CD14-positive monocyte (primary cell): ENCODE results near the gene KLHL7. TPM values are rescaled to one million over a fixed set of nuclear protein-coding genes. Genes with fewer than 3 reads are reported as not detected.
"Not testable (repeated sequence)": the region's sequence is repeated elsewhere in the genome, so short reads cannot be mapped to it uniquely, and the experiment has no call there.

ENCODE experiments used
- DNase-seq, 3 donors: peaks; one replicate each; pipeline ENCODE4 v3.0.0-alpha.2; 2011 to 2022
- H2AFZ ChIP-seq: 2 replicates; pipeline ENCODE4 v1.6.0; 2012; ENCODE audit warnings: mild to moderate bottlenecking, low read depth, low read length, inconsistent platforms; ENCODE audit not compliant: insufficient read depth, poor library complexity, severe bottlenecking
- H3K27ac ChIP-seq, 2 donors: 1 replicate in 1 of 2; 2 replicates in 1 of 2; pipeline ENCODE4 v1.5.1; 2012 to 2013; ENCODE audit warnings: low read length in 2 of 2, control low read depth in 1 of 2, inconsistent platforms in 1 of 2, low read depth in 1 of 2, mild to moderate bottlenecking in 1 of 2
- H3K27me3 ChIP-seq, 2 donors: one replicate each; pipeline versions ENCODE4 v1.6.0 to v1.6.1; 2011 to 2013; ENCODE audit warnings: low read length in 2 of 2; ENCODE audit not compliant: control insufficient read depth in 2 of 2, insufficient read depth in 2 of 2
- H3K36me3 ChIP-seq, 2 donors: replicated peaks in 1 of 2; 1 replicate in 1 of 2; 2 replicates in 1 of 2; pipeline versions ENCODE4 v1.5.1 to v1.6.1; 2012 to 2013; ENCODE audit warnings: low read length in 2 of 2, control low read depth in 1 of 2, inconsistent platforms in 1 of 2, mild to moderate bottlenecking in 1 of 2; ENCODE audit not compliant: insufficient read depth in 2 of 2, control insufficient read depth in 1 of 2
- H3K4me1 ChIP-seq, 2 donors: 1 replicate in 1 of 2; 2 replicates in 1 of 2; pipeline versions ENCODE4 v1.5.1 to v1.6.1; 2012 to 2013; ENCODE audit warnings: low read length in 2 of 2, control low read depth in 1 of 2, inconsistent platforms in 1 of 2, mild to moderate bottlenecking in 1 of 2, moderate library complexity in 1 of 2; ENCODE audit not compliant: insufficient read depth in 2 of 2, control insufficient read depth in 1 of 2
- H3K4me2 ChIP-seq: replicated peaks from 2 replicates; pipeline ENCODE3; 2012; ENCODE audit warnings: low read length, moderate library complexity, mild to moderate bottlenecking; ENCODE audit not compliant: poor library complexity, severe bottlenecking; ENCODE audit errors: extremely low read depth
- H3K4me3 ChIP-seq, 3 experiments: fragments of 200-600 bp in 1 of 3; sonication (generic) in 1 of 3; replicated peaks in 1 of 3; 1 replicate in 2 of 3; 2 replicates in 1 of 3; pipeline ENCODE4 v1.5.1; 2011 to 2013; ENCODE audit warnings: low read length in 3 of 3, mild to moderate bottlenecking in 3 of 3, control low read depth in 2 of 3, low read depth in 2 of 3, inconsistent platforms in 1 of 3, moderate library complexity in 1 of 3
- H3K79me2 ChIP-seq: 2 replicates; pipeline ENCODE4 v1.6.0; 2012; ENCODE audit warnings: mild to moderate bottlenecking, control low read depth, inconsistent platforms, low read length, moderate library complexity; ENCODE audit not compliant: insufficient read depth
- H3K9ac ChIP-seq: 2 replicates; pipeline ENCODE4 v1.6.0; 2017; ENCODE audit warnings: low read length, mild to moderate bottlenecking; ENCODE audit not compliant: insufficient read depth, poor library complexity, severe bottlenecking
- H3K9me3 ChIP-seq, 2 donors: replicated peaks in 1 of 2; 1 replicate in 1 of 2; 2 replicates in 1 of 2; pipeline versions ENCODE4 v1.5.1 to v1.6.1; 2012 to 2013; ENCODE audit warnings: low read length in 2 of 2, control low read depth in 1 of 2; ENCODE audit not compliant: control insufficient read depth in 1 of 2, insufficient read depth in 1 of 2
- H4K20me1 ChIP-seq: 2 replicates; pipeline ENCODE4 v1.6.0; 2012; ENCODE audit warnings: mild to moderate bottlenecking, low read length, control low read depth, moderate library complexity; ENCODE audit not compliant: insufficient read depth
- H3K27ac Mint-ChIP-seq, 7 donors: one replicate each; pipeline ENCODE4 v1.8.0; 2020; ENCODE audit warnings: mild to moderate bottlenecking in 7 of 7, mixed read lengths in 7 of 7, moderate library complexity in 6 of 7, inconsistent platforms in 2 of 7
- H3K27me3 Mint-ChIP-seq, 3 donors: one replicate each; pipeline ENCODE4 v1.8.0; 2021 to 2022; ENCODE audit warnings: low read depth in 3 of 3, mild to moderate bottlenecking in 3 of 3, mixed read lengths in 3 of 3, moderate library complexity in 3 of 3, inconsistent platforms in 1 of 3
- H3K36me3 Mint-ChIP-seq, 2 donors: one replicate each; pipeline ENCODE4 v1.8.0; 2020; ENCODE audit warnings: mixed read lengths in 2 of 2, inconsistent platforms in 1 of 2, mild to moderate bottlenecking in 1 of 2
- H3K4me1 Mint-ChIP-seq: one replicate; pipeline ENCODE4 v1.8.0; 2020; ENCODE audit warnings: mild to moderate bottlenecking, mixed read lengths
- H3K4me3 Mint-ChIP-seq, 2 donors: one replicate each; pipeline ENCODE4 v1.8.0; 2020; ENCODE audit warnings: mild to moderate bottlenecking in 2 of 2, mixed read lengths in 2 of 2, moderate library complexity in 1 of 2
- H3K9me3 Mint-ChIP-seq, 7 donors: one replicate each; pipeline ENCODE4 v1.8.0; 2020 to 2022; ENCODE audit warnings: mixed read lengths in 7 of 7, mild to moderate bottlenecking in 6 of 7, moderate library complexity in 6 of 7, inconsistent platforms in 2 of 7
- CTCF ChIP-seq: fragments of 200-600 bp; IDR thresholded peaks from one replicate; pipeline ENCODE4 v1.8.0; 2022; ENCODE audit warnings: antibody characterized with exemption, mild to moderate bottlenecking
- WGBS: methylation state at CpG from one replicate; pipeline ENCODE4 v1.1.5; 2013; ENCODE audit warnings: missing lambda C conversion rate; ENCODE audit not compliant: insufficient coverage; 5-methylcytosine and 5-hydroxymethylcytosine counted together
- intact Hi-C, 2 donors: fragments of 100-400 bp; cut with micrococcal nuclease; formaldehyde crosslinking; loops; one replicate each; pipeline versions ENCODE4 v1.15.0 to v1.15.1; 2023
- polyA plus RNA-seq, 3 donors: library from polyadenylated mRNA; depleted of rRNA in 1 of 3; unstranded in 2 of 3; stranded (reverse) in 1 of 3; fragments of 300-500 nt in 2 of 3; fragments of >200 nt in 1 of 3; fragmentation: Illumina TruSeq in 2 of 3; gene quantifications; 1 replicate in 2 of 3; 2 replicates in 1 of 3; pipeline ENCODE4 v1.2.3, GENCODE V29; 2012 to 2021

Gene KLHL7
- polyA plus RNA-seq, 3 donors = 15.5 to 21.0 (median 17.4) TPM

DNA sequence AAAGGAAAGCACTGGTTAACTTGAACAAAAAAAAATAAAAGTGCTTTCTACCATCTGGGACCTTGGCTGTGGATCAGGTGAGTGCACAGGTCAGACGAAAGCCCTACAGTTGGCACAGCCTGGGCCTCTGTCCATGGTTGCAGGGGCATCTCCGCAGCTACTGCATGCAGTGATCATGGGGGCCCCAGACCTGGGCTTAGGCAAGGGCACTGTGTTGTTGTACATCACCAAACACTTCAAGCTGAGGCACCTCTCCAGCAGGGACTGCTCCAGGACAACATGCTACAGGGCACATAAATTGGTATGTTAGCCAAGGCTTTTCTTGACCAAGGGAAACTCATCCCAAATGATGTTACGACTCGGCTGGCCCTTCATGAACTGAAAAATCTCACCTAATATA lies 23.5 kb downstream of the KLHL7 start:
- Histone ChIP-seq H3K4me2 (no peak overlapping the region), H3K36me3 (peaks cover 18 to 43% of the 10 kb centered on the region in 2 donors), H3K79me2 (no peaks in the 10 kb centered on the region), H3K27ac (no peak overlapping the region), H3K27me3 (no peaks in the 10 kb centered on the region), H3K4me1 (no peaks in the 10 kb centered on the region), H3K4me3 (no peak overlapping the region), H3K9me3 (peaks cover 0 to 9% of the 10 kb centered on the region in 2 donors), H3K9ac (no peak overlapping the region), H2AFZ (no peak overlapping the region), H4K20me1 (no peaks in the 10 kb centered on the region)
- Mint-ChIP-seq H3K9me3 (peaks cover 2 to 8% (median 6%) of the 10 kb centered on the region in 7 donors), H3K4me3 (no peak overlapping the region), H3K4me1 (peaks cover 4% of the 10 kb centered on the region), H3K27me3 (no peaks in the 10 kb centered on the region), H3K36me3 (peaks cover 39 to 41% of the 10 kb centered on the region in 2 donors), H3K27ac (no peak overlapping the region)
- no peak for DNase-seq
- TF ChIP-seq CTCF = no peak
- WGBS = 70% methylated on average over 2 of the region's 4 CpGs
- intact Hi-C loops = no loop called here

- H3K4me2 ChIP-seq, DNase-seq, H4K20me1 ChIP-seq, H3K27ac ChIP-seq, H3K27me3 Mint-ChIP-seq, H3K4me1 Mint-ChIP-seq, H2AFZ ChIP-seq, H3K79me2 ChIP-seq, H3K4me3 Mint-ChIP-seq, intact Hi-C loops, H3K9me3 ChIP-seq, H3K27me3 ChIP-seq, H3K4me3 ChIP-seq, H3K27ac Mint-ChIP-seq, H3K9me3 Mint-ChIP-seq, H3K9ac ChIP-seq, H3K4me1 ChIP-seq: not testable (repeated sequence)
- H3K36me3 ChIP-seq = peaks cover 4 to 23% of the 10 kb centered on the region in 2 donors
- H3K36me3 Mint-ChIP-seq = peaks cover 19 to 24% of the 10 kb centered on the region in 2 donors
- no CpG with 5 or more reads among the region's 2 CpGs for WGBS
Observed at GRCh38 chr7:23131799-23132198, 26.2 kb downstream of the KLHL7 start.
